ENCODE results near the gene AADAT.
"Not testable (repeated sequence)": the region's sequence is repeated elsewhere in the genome, so short reads cannot be mapped to it uniquely, and the experiment has no call there.

Gene AADAT

GRCh38 chr4:170089668-170090351, at the start of gene AADAT:
AADAT (minus strand) TSS chr4:170089956; CDS start chr4:170089690, 266 bp downstream.
- peak; percentile 57 for DNase-seq (ENCODE audit: low read depth)

DNA sequence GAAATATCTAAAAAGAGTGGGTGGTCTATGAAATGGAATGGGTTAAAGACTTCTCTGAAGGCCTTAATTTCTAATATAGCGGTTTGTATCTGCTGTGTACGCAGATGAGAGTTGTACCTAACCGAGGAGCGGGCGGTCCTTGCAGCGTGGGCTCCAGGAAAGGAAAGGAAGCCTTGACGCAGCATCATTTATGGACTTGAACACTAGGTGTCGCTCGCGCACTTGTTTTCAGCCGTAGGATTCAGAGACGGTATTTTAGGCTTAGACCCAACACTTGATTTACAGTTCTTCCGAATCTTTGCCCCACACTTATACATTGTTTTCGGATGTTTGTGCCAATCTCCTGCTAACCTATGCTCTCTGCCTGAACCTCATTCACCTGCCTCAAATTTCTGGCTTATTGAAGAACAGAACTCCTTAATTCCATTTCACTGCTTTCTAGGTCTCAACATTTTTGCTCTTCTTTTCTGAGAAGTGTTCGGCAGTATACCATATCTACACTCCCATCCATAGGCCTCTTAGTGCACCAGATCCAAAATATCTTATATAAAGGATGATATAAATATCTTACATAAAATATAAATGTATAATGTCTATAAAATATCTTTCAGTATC, 48.9 kb upstream of the AADAT start:
- peak; percentile 42 for DNase-seq (ENCODE audit: low read depth)

GRCh38 chr4:170137927-170138326, 48.2 kb upstream of the AADAT start:
- no peak for DNase-seq (ENCODE audit: low read depth)

GRCh38 chr4:170137466-170137865, 47.7 kb upstream of the AADAT start:
- no peak for DNase-seq (ENCODE audit: low read depth)

DNA sequence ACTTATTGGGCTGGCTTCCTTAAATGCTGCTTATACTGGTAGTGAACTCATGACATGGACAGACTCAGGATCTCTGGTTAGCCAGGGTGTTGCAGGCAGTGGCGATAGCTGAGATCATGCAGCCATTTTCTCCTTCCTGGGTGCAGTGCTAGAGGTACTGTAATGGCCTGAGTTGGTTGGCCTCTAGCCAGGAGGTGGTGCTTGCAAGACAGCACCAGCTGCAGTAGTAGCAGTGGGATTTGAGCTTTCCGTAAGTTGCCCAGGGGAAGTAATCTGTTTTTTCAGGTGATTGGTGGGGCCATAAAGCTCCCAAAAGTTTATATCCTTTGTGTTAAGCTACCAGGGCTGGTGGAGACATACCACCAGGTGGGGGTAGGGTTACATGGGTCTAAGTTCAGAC, 45.1 kb upstream of the AADAT start:
- no peak for DNase-seq (ENCODE audit: low read depth)

- no peak for DNase-seq (ENCODE audit: low read depth)
Observed at GRCh38 chr4:170128219-170128804, 38.6 kb upstream of the AADAT start.

GRCh38 chr4:170127758-170128157, 38.0 kb upstream of the AADAT start:
- no peak for DNase-seq (ENCODE audit: low read depth)

- DNase-seq (ENCODE audit: low read depth): no peak
Observed at GRCh38 chr4:170124406-170124805, 34.6 kb upstream of the AADAT start.

- DNase-seq (ENCODE audit: low read depth): no peak
Observed at GRCh38 chr4:170122252-170122651, 32.5 kb upstream of the AADAT start.

DNA sequence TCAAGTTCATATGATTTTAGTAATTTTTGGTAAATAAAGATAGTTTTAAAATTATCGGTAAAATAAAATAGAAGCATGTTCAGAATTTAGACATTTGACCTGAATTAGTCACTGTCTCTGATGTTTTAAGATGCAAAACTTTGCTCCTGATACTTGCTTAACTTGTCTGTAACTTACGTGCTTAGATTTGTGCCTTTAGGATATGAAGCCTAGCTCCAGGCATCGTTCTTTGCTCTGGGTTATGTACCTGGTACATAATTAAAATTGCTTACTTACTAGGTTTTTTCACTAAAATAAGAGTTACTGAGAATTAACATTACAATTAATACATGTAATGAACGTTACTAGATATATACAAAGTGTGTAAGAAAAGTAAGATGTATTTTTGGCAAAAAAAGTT, 24.9 kb upstream of the AADAT start:
- no peak for DNase-seq (ENCODE audit: low read depth)

GRCh38 chr4:170114183-170114582, 24.4 kb upstream of the AADAT start:
- DNase-seq (ENCODE audit: low read depth): not testable (repeated sequence)

DNA sequence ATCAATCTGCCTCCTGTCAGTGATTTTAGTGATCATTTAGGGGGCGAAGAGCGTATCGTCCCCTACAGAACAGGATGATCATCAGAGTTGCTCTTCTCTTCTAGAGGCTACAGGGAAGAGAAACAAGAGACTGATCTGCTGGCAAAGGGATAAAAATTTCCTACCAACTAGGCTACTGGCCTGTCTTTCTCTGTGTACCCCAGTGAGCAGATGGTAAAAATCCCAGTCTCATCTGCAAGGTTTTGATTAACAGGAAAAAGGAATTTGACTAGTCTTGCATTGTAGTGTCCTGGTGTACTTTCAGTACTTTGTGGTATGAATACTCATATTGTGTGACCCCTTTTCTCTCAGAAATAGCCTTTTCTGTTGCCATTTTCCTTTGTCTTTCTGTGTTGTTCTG, 21.8 kb upstream of the AADAT start:
- DNase-seq (ENCODE audit: low read depth): no peak

- no peak for DNase-seq (ENCODE audit: low read depth)
Observed at GRCh38 chr4:170111085-170111484, 21.3 kb upstream of the AADAT start.

GRCh38 chr4:170110285-170110672, 20.5 kb upstream of the AADAT start:
- no peak for DNase-seq (ENCODE audit: low read depth)

- peak; percentile 51 for DNase-seq (ENCODE audit: low read depth)
Observed at GRCh38 chr4:170109586-170110284, 20.0 kb upstream of the AADAT start.

DNA sequence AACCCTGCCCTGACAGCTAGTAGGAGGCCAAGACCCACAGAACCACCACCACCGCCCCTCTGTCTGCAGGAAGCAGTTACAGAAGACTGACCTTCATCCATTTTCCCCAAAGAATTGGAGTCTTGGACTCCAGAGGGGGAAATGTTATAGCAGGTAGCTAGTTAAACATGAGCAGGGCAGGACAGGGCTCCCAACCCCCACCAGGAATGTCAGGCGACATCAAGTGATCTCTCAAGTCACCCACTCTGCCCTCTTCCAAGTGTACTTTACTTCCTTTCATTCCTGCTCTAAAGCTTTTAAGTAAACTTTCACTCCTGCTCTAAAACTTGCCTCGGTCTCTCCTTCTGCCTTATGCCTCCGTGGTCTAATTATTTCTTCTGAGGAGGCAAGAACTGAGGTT, 17.1 kb upstream of the AADAT start:
- no peak for DNase-seq (ENCODE audit: low read depth)

DNA sequence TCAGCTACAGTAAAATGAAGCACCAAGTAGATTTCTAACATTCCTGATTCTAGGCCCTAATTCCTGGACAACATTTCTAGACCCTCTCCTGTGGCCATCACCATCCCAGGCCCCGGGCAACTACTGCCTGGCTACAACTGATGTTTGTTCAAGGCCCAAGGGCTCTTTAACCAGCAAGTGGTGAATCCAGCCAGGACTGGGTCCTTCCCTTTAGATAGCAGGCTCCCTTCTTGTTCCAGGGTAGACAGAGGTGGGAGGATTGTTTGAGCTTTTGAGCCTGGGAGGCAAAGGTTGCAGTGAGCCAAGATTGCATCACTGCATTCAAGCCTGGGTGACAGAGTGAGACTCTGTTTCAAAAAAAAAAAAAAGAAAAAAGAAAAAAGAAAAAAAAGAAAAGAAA, 12.7 kb upstream of the AADAT start:
- no peak for DNase-seq (ENCODE audit: low read depth)

DNA sequence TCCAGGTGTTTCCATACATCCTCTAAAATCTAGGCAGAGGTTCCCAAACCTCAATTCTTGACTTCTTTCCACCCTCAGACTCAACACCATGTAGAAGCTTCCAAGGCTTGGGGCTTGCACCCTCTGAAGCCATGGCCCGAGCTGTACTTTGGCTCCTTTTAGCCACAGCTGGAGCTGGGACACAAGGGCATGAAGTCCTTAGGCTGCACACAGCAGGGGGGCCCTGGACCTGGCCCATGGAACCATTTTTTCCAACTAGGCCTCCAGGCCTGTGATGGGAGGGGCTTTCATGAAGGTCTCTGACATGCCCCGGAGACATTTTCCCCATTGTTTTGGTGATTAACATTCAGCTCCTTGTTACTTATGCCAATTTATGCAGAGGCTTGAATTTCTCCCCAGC, 8.4 kb upstream of the AADAT start:
- not testable (repeated sequence) for DNase-seq (ENCODE audit: low read depth)

DNA sequence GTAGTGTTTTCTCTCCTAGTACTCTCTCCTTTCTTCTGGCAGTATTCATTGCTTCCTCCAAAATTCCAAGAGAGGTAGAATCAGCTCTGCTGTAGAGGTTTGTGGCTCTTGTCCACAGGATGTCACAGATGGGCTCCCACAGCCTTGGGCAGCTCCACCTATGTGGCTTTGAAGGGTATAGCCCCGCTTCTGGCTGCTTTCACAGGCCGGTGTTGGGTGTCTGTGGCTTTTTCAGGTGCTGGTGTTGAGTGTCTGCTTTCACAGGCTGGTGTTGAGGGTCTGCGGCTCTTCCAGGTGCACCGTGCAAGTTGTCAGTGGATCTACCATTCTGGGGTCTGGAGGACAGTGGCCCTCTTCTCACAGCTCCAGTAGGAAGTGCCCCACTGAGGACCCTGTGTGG, 7.9 kb upstream of the AADAT start:
- DNase-seq (ENCODE audit: low read depth): no peak

- no peak for DNase-seq (ENCODE audit: low read depth)
Observed at GRCh38 chr4:170093973-170094535, 4.3 kb upstream of the AADAT start.

DNA sequence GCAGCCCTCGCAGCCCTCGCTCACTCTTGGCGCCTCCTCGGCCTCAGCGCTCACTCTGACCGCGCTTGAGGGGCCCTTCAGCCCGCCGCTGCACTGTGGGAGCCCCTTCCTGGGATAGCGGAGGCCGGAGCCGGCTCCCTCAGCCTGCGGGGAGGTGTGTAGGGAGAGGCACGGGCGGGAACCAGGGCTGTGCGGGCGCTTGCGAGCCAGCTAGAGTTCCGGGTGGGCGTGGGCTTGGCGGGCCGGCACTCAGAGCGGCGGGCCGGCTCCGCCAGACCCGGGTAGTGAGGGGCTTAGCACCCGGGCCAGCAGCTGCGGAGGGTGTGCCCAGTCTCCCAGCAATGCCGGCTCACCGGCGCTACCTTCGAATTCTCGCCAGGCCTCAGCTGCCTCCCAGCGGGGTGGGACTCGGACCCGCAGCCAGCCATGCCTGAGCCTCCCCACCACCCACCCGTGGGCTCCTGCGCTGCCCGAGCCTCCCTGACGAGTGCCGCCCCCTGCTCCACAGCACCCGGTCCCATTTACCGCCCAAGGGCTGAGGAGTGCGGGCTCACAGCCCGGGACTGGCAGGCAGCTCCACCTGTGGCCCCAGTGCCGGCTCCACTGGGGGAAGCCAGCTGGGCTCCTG, 1.4 kb upstream of the AADAT start:
- no peak for DNase-seq (ENCODE audit: low read depth)

DNA sequence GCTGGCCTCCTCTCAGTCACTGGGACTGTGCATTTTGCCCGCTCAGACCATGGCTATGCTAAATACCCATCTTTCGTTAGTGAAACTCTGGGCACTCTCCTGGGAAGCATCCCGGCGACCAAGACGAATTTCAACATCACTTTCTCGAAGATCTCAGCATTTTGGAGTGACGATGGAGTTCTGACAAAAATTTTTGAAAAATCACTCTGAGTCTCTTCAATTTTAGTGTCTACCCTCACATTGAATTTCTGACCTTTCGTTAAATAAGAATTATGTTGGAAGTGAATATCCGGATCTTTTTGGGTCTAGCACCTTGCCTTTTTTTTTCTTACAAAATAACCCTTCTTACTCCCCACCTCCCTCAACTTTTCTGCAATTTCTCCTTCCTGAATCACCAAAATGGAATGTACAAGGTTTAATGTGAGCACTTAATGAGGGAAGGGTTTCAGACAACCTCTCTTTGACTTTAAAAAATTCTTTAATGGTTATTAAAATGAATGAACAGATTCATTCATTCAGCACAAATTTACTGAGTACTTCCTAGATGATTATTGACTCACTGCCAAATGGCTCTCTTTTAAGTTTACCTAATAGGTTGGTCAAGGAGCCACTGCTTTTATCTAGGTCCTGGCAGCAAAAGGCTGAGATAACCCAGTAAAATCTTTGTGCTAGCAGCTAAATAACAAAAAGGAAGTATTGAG, 746 bp upstream of the AADAT start:
- no peak for DNase-seq (ENCODE audit: low read depth)
